Hematopoietic multipotent progenitor cell treated with erythropoietin and hydrocortisone succinate and interleukin-3 and kit ligand, for 17 days (in vitro differentiated cells): ENCODE measurements around the gene ZXDC.

ENCODE experiments used
- DNase-seq: peaks from one replicate; pipeline ENCODE4 v3.0.0-alpha.2; 2015; ENCODE audit warnings: low spot score

ZXDC gene

GRCh38 chr3:126490619-126491018, 14.9 kb upstream of the ZXDC start:
- DNase-seq, result no peak

GRCh38 chr3:126488886-126489569, 13.3 kb upstream of the ZXDC start:
- no peak for DNase-seq

- no peak for DNase-seq
Observed at GRCh38 chr3:126488185-126488584, 12.5 kb upstream of the ZXDC start.

GRCh38 chr3:126487151-126487771, 11.6 kb upstream of the ZXDC start:
- DNase-seq, result no peak

GRCh38 chr3:126486360-126486847, 10.7 kb upstream of the ZXDC start:
- no peak for DNase-seq

GRCh38 chr3:126485956-126486355, 10.3 kb upstream of the ZXDC start:
- no peak for DNase-seq

GRCh38 chr3:126485176-126485897, 9.6 kb upstream of the ZXDC start:
- DNase-seq, result no peak

GRCh38 chr3:126484662-126485061, 9.0 kb upstream of the ZXDC start:
- no peak for DNase-seq

- DNase-seq, result no peak
Observed at GRCh38 chr3:126484148-126484547, 8.5 kb upstream of the ZXDC start.

GRCh38 chr3:126483321-126483761, 7.7 kb upstream of the ZXDC start:
- DNase-seq, result no peak

- no peak for DNase-seq
Observed at GRCh38 chr3:126482503-126483255, 7.0 kb upstream of the ZXDC start.

- no peak for DNase-seq
Observed at GRCh38 chr3:126481808-126482502, 6.3 kb upstream of the ZXDC start.

GRCh38 chr3:126480861-126481260, 5.2 kb upstream of the ZXDC start:
- DNase-seq, result no peak

GRCh38 chr3:126480206-126480605, 4.5 kb upstream of the ZXDC start:
- DNase-seq, result no peak

- no peak for DNase-seq
Observed at GRCh38 chr3:126479642-126480041, 4.0 kb upstream of the ZXDC start.

- DNase-seq, result no peak
Observed at GRCh38 chr3:126478581-126479310, 3.1 kb upstream of the ZXDC start.

GRCh38 chr3:126477061-126477380, 1.3 kb upstream of the ZXDC start:
- DNase-seq, result no peak

- DNase-seq, result peak; percentile 77
Observed at GRCh38 chr3:126476166-126477060, 722 bp upstream of the ZXDC start.

GRCh38 chr3:126474498-126475412, 936 bp downstream of the ZXDC start:
- DNase-seq, result peak; percentile 49
